WERI-Rb-1 (cell line): ENCODE measurements around the gene SHOC2.
A peak's percentile ranks its signal among the peaks of the same experiment; 100 is the strongest.

Experiments
- DNase-seq: peaks from one replicate; pipeline ENCODE4 v3.0.0-alpha.2; 2020
- H3K27ac ChIP-seq: fragments of 250-450 bp; sonication (Bioruptor Pico); 2 replicates; pipeline ENCODE4 v1.5.1; 2020; ENCODE audit warnings: mild to moderate bottlenecking, moderate library complexity
- H3K27me3 ChIP-seq: fragments of 250-450 bp; sonication (Bioruptor Pico); 2 replicates; pipeline ENCODE4 v1.5.1; 2021; ENCODE audit warnings: mild to moderate bottlenecking, low read depth, moderate library complexity; ENCODE audit not compliant: insufficient read depth, severe bottlenecking
- H3K36me3 ChIP-seq: fragments of 250-450 bp; sonication (Bioruptor Pico); 2 replicates; pipeline ENCODE4 v1.5.1; 2020; ENCODE audit warnings: mild to moderate bottlenecking, moderate library complexity
- H3K4me3 ChIP-seq: 2 replicates; pipeline ENCODE4 v1.5.1; 2011; ENCODE audit warnings: low read depth, mild to moderate bottlenecking, control low read depth, low read length
- H3K9me3 ChIP-seq: fragments of 250-450 bp; sonication (Bioruptor Pico); 2 replicates; pipeline ENCODE4 v1.5.1; 2021; ENCODE audit warnings: mild to moderate bottlenecking, moderate library complexity; ENCODE audit not compliant: severe bottlenecking
- TF ChIP-seq, protein P1 (sequence below): IDR thresholded peaks from 2 replicates; pipeline ENCODE4 v1.5.1; 2011; ENCODE audit warnings: low read depth, mild to moderate bottlenecking, control low read depth, inconsistent platforms, low read length

SHOC2 gene

DNA sequence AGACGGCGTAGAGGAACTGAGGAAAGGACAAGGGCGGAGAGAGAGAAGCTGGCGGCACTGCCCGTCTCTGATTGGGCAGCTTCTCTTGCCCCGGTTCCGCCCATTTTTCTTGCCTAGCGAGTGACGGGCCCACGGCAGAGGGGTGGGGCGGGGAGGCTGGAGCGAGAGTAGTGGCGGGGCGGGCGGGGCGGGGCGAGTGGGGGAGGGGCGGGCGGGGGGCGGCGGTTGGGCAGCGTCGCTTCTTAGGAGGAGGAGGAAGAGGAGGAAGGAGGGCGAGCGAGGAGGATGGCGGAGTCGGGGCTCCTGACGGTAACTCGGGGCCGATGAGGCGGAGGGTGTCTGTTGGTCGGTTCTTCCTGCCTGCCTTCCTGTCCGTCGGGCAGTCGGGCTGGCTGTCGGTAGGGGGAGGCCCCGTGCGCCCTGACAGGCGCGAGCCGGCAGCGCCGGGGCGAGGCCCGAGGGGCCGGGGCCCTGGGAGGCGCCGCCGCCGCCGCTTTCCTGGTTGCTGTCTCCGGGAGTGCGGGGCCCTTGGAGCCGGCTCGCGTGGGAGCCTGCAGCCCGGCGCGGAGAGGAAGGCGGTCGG, at the start of gene SHOC2:
TSS of gene SHOC2 (plus strand) at position 256 of the 583 bp plus-strand sequence. CDS start 44,755 bp downstream, outside the sequence.
- H3K4me3 ChIP-seq: peak within 1 kb of the TSS; percentile 87
- DNase-seq: peak; percentile 99
- H3K36me3 ChIP-seq: peaks cover 2% of the 10 kb centered on the region; the same call in 1 of the 2 replicates
- H3K27me3 ChIP-seq: no peaks in the 10 kb centered on the region
- TF ChIP-seq, protein P1, sequence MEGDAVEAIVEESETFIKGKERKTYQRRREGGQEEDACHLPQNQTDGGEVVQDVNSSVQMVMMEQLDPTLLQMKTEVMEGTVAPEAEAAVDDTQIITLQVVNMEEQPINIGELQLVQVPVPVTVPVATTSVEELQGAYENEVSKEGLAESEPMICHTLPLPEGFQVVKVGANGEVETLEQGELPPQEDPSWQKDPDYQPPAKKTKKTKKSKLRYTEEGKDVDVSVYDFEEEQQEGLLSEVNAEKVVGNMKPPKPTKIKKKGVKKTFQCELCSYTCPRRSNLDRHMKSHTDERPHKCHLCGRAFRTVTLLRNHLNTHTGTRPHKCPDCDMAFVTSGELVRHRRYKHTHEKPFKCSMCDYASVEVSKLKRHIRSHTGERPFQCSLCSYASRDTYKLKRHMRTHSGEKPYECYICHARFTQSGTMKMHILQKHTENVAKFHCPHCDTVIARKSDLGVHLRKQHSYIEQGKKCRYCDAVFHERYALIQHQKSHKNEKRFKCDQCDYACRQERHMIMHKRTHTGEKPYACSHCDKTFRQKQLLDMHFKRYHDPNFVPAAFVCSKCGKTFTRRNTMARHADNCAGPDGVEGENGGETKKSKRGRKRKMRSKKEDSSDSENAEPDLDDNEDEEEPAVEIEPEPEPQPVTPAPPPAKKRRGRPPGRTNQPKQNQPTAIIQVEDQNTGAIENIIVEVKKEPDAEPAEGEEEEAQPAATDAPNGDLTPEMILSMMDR: peak; percentile 36; the same call in 1 of the 2 replicates
- peak within 1 kb of the TSS; percentile 95 for H3K27ac ChIP-seq
- no peaks in the 10 kb centered on the region for H3K9me3 ChIP-seq

DNA sequence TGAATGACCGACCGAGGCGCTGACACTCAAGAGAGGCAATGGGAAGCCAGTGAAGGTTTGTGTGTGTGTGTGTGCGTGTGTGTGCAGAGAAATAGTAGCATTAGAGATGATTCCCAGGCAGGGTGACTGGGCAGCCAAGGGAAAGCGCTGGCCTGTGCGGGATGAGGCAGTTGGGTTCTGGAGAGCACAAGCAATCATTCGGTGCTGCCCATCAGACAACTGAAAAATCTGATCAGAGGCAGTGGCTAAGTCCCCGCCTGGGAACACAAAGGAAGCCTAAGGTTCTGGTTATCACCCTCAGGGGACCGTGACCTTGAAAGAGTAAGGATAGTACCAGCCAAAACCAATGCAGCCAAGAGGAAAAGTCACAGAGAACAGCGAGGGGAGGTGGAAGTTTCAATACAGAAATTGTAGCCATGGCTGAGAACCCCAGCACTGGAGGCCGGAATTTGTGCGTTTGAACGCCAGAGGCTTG, 48.5 kb upstream of the SHOC2 start:
- TF ChIP-seq, protein P1: no peak
- peak overlapping the region; percentile 97 for H3K27ac ChIP-seq
- peaks cover under 1% of the 10 kb centered on the region; the same call in 1 of the 2 replicates for H3K36me3 ChIP-seq
- peak overlapping the region; percentile 16 for H3K4me3 ChIP-seq
- DNase-seq: no peak
- H3K9me3 ChIP-seq: no peaks in the 10 kb centered on the region
- no peaks in the 10 kb centered on the region for H3K27me3 ChIP-seq

DNA sequence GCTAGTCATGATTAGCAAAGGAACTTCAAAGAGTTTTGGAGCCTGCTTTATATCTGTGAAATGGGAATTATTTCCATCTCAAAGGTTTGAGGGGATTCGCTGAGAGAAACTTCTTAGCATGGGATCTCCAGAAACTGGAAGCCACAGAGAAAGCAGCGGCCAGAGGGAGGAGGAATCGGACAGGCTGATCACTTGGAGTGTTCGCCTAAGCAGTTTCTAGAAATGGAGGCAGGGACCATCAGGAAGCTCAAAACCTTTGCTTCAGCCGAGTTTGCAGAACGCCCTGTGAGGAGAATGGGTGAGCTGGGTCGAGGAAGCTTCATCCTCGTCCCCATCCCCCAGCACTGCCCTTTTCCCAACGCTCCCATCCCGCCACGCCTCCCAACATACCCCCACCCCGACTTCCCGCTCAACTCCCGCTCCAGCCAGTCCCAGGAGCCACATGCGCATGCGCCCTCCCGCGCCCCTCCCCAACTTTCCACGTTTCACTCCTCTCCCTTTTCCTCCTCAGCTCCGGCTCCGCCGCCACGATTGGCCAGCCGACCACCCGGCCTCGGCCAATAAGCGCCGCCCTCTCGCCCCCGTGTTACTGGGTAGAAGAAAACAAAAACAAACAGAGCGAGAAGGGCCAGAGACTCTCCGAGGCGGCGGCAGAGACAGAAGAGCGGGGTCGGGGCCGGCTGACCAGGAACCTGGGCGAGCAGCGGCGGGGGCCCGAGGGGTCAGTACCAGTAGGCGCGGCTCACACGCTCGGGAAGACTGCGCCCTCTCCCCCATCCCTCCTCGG, 47.9 kb upstream of the SHOC2 start, which contains the start of gene PDCD4:
TSS of gene PDCD4 (plus strand) at position 631 of the 787 bp plus-strand sequence. CDS start 4,100 bp downstream, outside the sequence.
- TF ChIP-seq, protein P1: no peak
- H3K36me3 ChIP-seq: peaks cover 6% of the 10 kb centered on the region; the same call in 1 of the 2 replicates
- H3K27ac ChIP-seq: peak within 1 kb of the TSS; percentile 97
- H3K9me3 ChIP-seq: no peaks in the 10 kb centered on the region
- peak within 1 kb of the TSS; percentile 54 for H3K4me3 ChIP-seq
- peak; percentile 100 for DNase-seq
- no peaks in the 10 kb centered on the region for H3K27me3 ChIP-seq

DNA sequence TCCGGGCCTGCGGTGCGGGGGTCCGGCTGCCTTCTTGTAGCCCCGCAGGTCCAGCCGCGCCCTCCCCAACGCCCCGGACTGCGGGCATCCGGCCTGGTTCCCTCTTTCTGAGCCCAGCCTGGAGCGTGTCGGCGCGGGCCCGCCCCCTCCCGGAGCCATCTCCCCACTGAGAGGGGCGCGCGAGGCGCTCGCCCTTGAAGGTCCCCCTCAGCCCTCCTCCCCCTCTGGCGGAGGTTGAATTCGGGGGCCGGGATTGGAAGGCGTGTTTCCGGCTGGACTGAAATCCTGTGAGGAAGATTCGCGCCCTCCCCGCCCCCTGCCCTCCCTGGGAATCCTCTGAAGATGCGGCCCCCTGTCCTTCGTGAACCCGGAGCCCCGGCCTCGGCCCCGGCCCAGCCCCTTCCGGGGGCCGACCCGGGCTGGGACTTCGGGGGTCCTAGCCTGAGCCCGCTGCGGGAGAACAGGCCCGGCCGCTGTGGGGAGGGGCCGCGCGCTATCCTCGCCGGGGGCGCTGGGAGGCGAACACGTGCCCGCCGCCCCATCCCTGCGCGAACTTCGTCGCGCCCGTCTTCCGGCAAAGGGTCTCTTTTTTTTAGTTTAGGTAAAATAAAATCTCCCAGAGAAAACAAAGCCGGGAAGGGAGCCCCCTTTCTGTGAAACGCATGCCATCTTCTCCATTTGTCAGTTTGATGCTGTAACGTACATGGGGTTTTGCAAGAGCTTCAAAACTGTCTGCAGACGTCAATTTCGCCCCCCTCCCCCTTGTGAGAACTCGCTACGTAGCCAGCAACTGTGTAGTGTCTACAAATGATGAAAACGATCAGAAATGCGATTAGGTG, 47.0 kb upstream of the SHOC2 start:
- TF ChIP-seq, protein P1: no peak
- Histone ChIP-seq H3K9me3 (no peaks in the 10 kb centered on the region), H3K4me3 (peak overlapping the region; percentile 54), H3K27ac (peak overlapping the region; percentile 97), H3K27me3 (no peaks in the 10 kb centered on the region), H3K36me3 (peaks cover 6% of the 10 kb centered on the region; the same call in 1 of the 2 replicates)
- DNase-seq: peak; percentile 93
